Naive thymus-derived CD8-positive, alpha-beta T cell (primary cell): ENCODE results near the gene ZSCAN2. TPM values are rescaled to one million over a fixed set of nuclear protein-coding genes. Genes with fewer than 3 reads are reported as not detected.

Experiments
- ATAC-seq, 2 donors: fragments of 150-1000 bp; cut with Tn5 transposase in 1 of 2; sonication (Bioruptor Pico), chemical (Tn5 transposase) in 1 of 2; 1 replicate in 1 of 2; 2 replicates in 1 of 2; pipeline ENCODE4 v1.10.0; 2021; ENCODE audit warnings: mild to moderate bottlenecking in 2 of 2, moderate library complexity in 2 of 2
- POLR2A ChIA-PET: fragments of 350-600 bp; sonication (Branson Sonifier 250); formaldehyde crosslinking; loops from one replicate; lab custom pipeline; 2021; ENCODE audit warnings: antibody characterized with exemption; lab: Charles Lee
- DNase-seq, 10 donors: peaks; one replicate each; pipeline versions ENCODE4 v3.0.0 to v3.0.0-alpha.2; 2020 to 2022
- H3K27ac Mint-ChIP-seq, 10 donors: one replicate each; pipeline ENCODE4 v1.8.0; 2020 to 2022; ENCODE audit warnings: mild to moderate bottlenecking in 10 of 10, mixed read lengths in 10 of 10, moderate library complexity in 4 of 10, inconsistent platforms in 1 of 10
- H3K27me3 Mint-ChIP-seq, 5 donors: one replicate each; pipeline ENCODE4 v1.8.0; 2021 to 2022; ENCODE audit warnings: mixed read lengths in 5 of 5
- H3K36me3 Mint-ChIP-seq, 3 donors: one replicate each; pipeline ENCODE4 v1.8.0; 2020 to 2022; ENCODE audit warnings: mixed read lengths in 3 of 3, mild to moderate bottlenecking in 2 of 3, inconsistent platforms in 1 of 3
- H3K4me1 Mint-ChIP-seq, 4 donors: one replicate each; pipeline ENCODE4 v1.8.0; 2021 to 2022; ENCODE audit warnings: mixed read lengths in 4 of 4
- H3K4me3 Mint-ChIP-seq, 10 donors: one replicate each; pipeline ENCODE4 v1.8.0; 2020 to 2022; ENCODE audit warnings: mild to moderate bottlenecking in 10 of 10, mixed read lengths in 10 of 10, moderate library complexity in 6 of 10, inconsistent platforms in 1 of 10
- H3K9me3 Mint-ChIP-seq, 9 donors: one replicate each; pipeline ENCODE4 v1.8.0; 2020 to 2022; ENCODE audit warnings: mixed read lengths in 9 of 9, mild to moderate bottlenecking in 3 of 9, inconsistent platforms in 1 of 9, moderate library complexity in 1 of 9
- polyA plus RNA-seq, 3 donors: library from polyadenylated mRNA; unstranded; fragments of 300-500 nt; fragmentation: Illumina TruSeq; gene quantifications; one replicate each; pipeline ENCODE4 v1.2.3, GENCODE V29; 2021
- total RNA-seq, 8 experiments: library from RNA in 2 of 8; stranded (reverse) in 2 of 8; gene quantifications; one replicate each; pipeline ENCODE4 v1.2.3 and lab custom pipeline; 2021 to 2026

The ZSCAN2 gene
- total and polyA plus RNA-seq, 5 experiments from 2014 or later, result 5.1 to 13.6 (median 10.1) TPM

DNA sequence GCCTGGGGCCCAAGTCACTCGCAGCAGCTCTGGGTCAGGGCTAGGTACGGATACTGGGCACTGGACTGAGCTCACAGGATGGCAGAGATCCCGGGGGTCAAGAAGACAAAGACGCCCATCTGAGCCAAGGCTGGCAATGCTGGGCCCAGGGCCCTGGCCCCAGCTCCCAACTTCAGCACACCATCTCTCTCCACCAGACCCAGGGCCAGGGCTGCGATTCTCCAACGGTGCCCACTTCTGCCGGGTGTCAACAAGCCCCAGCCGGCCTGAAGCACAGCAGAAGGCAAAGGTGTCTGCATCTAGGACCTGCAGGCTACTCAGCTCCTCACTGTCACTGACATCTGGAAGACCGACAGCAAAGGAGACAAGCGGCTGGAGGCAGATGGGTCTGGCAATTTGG lies 44.7 kb downstream of the ZSCAN2 start:
- DNase-seq (no peak), ATAC-seq (no peak)
- Mint-ChIP-seq H3K4me1 (peaks cover 9 to 22% (median 16%) of the 10 kb centered on the region in 4 donors), H3K27ac (peak overlapping the region in 5 of 10 donors; percentile 7 to 73 (median 44)), H3K27me3 (no peaks in the 10 kb centered on the region), H3K9me3 (no peaks in the 10 kb centered on the region), H3K4me3 (no peak overlapping the region), H3K36me3 (peaks cover 12 to 89% (median 12%) of the 10 kb centered on the region in 3 donors)
- POLR2A ChIA-PET, result interaction anchor here (0.8 to 2.7 kb wide), 4 partner anchors 8 to 11 kb away, joined by 3 to 12 read pairs (median 6); partner anchors contain the start of gene WDR73

DNA sequence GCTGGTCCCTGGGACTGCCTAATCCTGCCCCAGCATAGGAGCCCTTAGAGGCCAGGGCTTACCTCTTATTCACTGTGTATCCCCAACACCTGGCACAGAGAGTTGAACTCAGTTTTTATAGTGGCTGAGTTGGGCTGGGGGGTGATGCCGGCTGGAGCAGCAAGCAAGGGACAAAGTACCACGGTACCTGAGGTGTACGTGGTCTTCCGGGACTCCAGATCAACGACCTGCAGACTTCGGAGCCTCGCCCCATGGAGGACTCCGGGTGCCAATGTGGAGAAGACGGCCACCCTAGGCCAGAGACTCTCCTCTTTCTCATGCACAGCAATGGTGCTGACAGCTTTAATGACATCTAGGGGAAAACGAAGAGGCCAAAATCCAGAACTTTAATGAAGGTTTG lies 45.2 kb downstream of the ZSCAN2 start:
- Mint-ChIP-seq H3K4me3 (no peak overlapping the region), H3K4me1 (peaks cover 7 to 21% (median 15%) of the 10 kb centered on the region in 4 donors), H3K27me3 (no peaks in the 10 kb centered on the region), H3K27ac (peak overlapping the region in 3 of 10 donors; percentile 40 to 79 (median 71)), H3K36me3 (peaks cover 10 to 85% (median 12%) of the 10 kb centered on the region in 3 donors), H3K9me3 (no peaks in the 10 kb centered on the region)
- POLR2A ChIA-PET, result interaction anchor here (1.3 to 2.7 kb wide), 2 partner anchors 9 to 12 kb away, joined by 3 to 12 read pairs; no protein-coding TSS in a partner anchor
- ATAC-seq (no peak), DNase-seq (no peak)

DNA sequence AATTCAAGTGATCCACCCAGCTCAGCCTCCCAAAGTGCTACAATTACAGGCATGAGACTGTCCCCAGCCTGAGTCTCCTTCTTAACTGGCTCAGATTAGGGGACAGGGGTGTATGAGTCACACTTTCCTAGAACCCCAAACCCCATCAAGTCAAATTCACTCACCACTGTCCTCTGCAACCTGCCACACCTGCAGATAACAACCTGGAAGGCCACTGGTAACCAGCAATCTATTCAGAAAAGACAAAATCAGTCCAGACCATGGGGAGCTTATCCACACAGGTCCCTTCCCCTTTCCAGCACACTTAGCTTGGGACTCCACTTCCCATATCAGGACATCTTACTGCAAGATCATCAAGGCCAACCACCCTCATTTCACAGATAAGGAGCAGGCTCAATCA lies 46.9 kb downstream of the ZSCAN2 start:
- POLR2A ChIA-PET, result interaction anchor here (0.6 to 1.4 kb wide), 4 partner anchors 13 to 190 kb away, joined by 3 to 4 read pairs (median 3); no protein-coding TSS in a partner anchor
- DNase-seq, result no peak
- peaks cover 17 to 33% (median 26%) of the 10 kb centered on the region in 4 donors for H3K4me1 Mint-ChIP-seq
- H3K9me3 Mint-ChIP-seq, result no peaks in the 10 kb centered on the region
- no peaks in the 10 kb centered on the region for H3K27me3 Mint-ChIP-seq
- ATAC-seq, result no peak
- peak overlapping the region in 8 of 10 donors; percentile 34 to 87 (median 71) for H3K27ac Mint-ChIP-seq
- H3K4me3 Mint-ChIP-seq, result no peak overlapping the region
- peaks cover 12 to 87% (median 12%) of the 10 kb centered on the region in 3 donors for H3K36me3 Mint-ChIP-seq

DNA sequence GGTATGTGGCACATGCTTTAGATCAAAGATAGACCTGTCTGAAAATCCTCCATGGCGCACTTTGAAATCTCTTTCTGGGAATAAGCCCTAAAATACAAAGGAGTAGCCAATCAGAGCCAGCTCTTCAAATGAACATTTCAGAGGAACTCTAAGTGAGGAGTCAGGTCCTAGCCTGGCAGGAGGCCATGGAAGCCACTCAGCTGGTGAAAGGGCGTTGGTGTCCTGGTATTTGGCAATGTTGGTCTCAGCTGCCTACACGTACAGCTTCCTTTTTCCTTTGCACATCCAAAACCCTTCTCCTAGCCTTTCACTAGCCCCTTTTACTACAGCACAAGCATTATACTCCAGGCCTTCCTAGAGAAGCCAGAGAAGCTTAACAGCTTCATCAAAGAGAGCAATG lies 47.7 kb downstream of the ZSCAN2 start:
- Mint-ChIP-seq H3K36me3 (peaks cover 7 to 79% (median 12%) of the 10 kb centered on the region in 3 donors), H3K27me3 (no peaks in the 10 kb centered on the region), H3K27ac (peak overlapping the region in 9 of 10 donors; percentile 15 to 75 (median 66)), H3K9me3 (no peaks in the 10 kb centered on the region), H3K4me3 (no peak overlapping the region), H3K4me1 (peaks cover 21 to 42% (median 27%) of the 10 kb centered on the region in 4 donors)
- ATAC-seq (no peak), DNase-seq (no peak)
- POLR2A ChIA-PET, result interaction anchor here (0.6 to 2.3 kb wide), 3 partner anchors 14 to 190 kb away, joined by 3 to 11 read pairs (median 4); no protein-coding TSS in a partner anchor

DNA sequence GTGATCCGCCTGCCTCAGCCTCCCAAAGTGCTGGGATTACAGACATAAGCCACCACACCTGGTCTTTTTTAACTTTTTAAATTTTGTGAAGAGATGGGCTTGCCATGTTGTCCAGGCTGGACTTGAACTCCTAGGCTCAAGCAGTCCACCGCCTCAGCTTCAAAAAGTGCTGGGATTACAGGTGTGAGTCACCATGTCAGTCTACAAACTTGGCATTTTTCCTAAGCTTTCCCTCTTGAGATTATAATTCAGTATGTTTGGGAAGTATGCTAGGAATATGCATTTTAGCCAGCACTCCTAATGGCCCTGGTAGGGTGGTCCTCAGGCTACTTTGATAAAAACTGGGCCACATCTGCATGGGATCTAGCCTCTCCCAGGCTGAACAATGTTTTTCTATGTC lies 48.9 kb downstream of the ZSCAN2 start:
- peaks cover 7 to 70% (median 11%) of the 10 kb centered on the region in 3 donors for H3K36me3 Mint-ChIP-seq
- ATAC-seq (no peak), DNase-seq (no peak)
- no peaks in the 10 kb centered on the region for H3K9me3 Mint-ChIP-seq
- H3K4me3 Mint-ChIP-seq, result peak overlapping the region in 1 of 10 donors; percentile 58
- POLR2A ChIA-PET, result interaction anchor here (2.3 kb wide), 1 partner anchor 15 kb away, joined by 11 read pairs; no protein-coding TSS in a partner anchor
- H3K27me3 Mint-ChIP-seq, result no peaks in the 10 kb centered on the region
- peaks cover 24 to 48% (median 32%) of the 10 kb centered on the region in 4 donors for H3K4me1 Mint-ChIP-seq
- peak overlapping the region in 7 of 10 donors; percentile 48 to 77 (median 59) for H3K27ac Mint-ChIP-seq

DNA sequence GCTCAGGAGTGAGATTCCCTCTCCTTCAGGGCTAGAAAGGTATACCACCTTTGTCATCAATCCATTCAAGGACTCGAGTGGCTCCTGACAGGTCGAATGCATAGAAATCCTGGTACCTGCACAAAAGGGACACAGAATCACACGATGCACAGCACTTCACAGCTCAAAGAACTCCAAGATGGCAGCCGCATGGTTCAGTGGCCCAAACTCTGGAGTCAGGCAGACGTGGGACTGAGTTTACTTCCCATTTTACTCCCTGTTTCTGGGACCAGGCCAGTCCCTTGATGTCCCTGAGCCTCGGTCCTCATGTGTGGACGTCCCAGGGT lies 52.7 kb downstream of the ZSCAN2 start:
- DNase-seq, result no peak
- Mint-ChIP-seq H3K27ac (peak overlapping the region; percentile 90 to 99 (median 98)), H3K36me3 (peaks cover 4 to 33% (median 7%) of the 10 kb centered on the region in 3 donors), H3K4me1 (peaks cover 22 to 57% (median 43%) of the 10 kb centered on the region in 4 donors), H3K4me3 (peak overlapping the region; percentile 95 to 99 (median 98)), H3K27me3 (no peaks in the 10 kb centered on the region), H3K9me3 (no peaks in the 10 kb centered on the region)
- no peak for ATAC-seq
- POLR2A ChIA-PET, result interaction anchor here (0.7 to 8.6 kb wide), 17 partner anchors 9 to 327 kb away, joined by 3 to 127 read pairs (median 10); partner anchors contain the start of genes SEC11A and ZSCAN2

DNA sequence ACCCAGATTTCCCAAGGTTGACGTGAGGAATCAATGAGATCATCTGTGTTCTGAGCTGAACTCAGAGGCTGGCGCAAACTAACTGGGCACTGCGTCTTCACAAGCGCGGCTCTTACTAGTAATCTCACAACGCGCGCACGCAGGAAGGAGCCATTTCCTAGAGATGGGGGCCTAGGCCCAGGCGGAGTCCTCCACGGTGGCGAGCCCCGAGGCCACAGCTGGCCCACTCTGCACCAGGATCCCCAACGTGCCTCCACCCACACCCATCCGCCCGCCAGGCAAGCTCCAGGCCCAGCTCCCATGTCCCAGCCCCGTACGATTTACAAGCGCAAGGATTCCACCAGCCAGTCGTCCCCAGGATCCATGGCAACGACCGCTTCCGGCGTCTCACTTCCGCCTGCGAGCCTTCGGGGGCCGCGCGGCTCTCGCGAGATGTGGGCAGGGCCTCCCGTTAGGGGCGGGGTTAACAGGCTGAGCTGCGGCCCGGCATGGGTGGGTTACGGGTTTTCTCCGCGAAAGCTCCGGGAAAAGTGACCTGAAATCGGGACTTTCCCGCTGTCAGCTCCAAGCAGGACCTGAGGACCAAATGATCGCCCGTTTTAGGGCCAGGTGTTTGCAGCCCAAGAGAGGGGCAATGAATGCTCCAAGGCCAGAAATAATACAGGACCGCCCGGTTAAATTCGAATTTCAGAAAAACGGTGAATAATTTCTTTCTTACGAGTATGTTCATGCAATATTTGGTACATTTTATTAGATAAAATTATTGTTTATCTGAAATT lies 53.3 kb downstream of the ZSCAN2 start, which contains the start of gene WDR73:
TSS of gene WDR73 (minus strand) at position 374 of the 779 bp plus-strand sequence. CDS start at position 365, 9 bp downstream.
- Mint-ChIP-seq H3K27ac (peak within 1 kb of the TSS; percentile 90 to 99 (median 98)), H3K9me3 (no peaks in the 10 kb centered on the region), H3K27me3 (no peaks in the 10 kb centered on the region), H3K4me1 (peaks cover 17 to 57% (median 43%) of the 10 kb centered on the region in 4 donors), H3K4me3 (peak within 1 kb of the TSS; percentile 95 to 99 (median 98)), H3K36me3 (peaks cover 2 to 28% (median 5%) of the 10 kb centered on the region in 3 donors)
- POLR2A ChIA-PET, result interaction anchor here (0.9 to 8.6 kb wide), 15 partner anchors 10 to 327 kb away, joined by 3 to 127 read pairs (median 11); partner anchors contain the start of genes SEC11A and ZSCAN2
- peak; percentile 71 to 79 for ATAC-seq
- DNase-seq, result peak; percentile 94 to 98 (median 98)

DNA sequence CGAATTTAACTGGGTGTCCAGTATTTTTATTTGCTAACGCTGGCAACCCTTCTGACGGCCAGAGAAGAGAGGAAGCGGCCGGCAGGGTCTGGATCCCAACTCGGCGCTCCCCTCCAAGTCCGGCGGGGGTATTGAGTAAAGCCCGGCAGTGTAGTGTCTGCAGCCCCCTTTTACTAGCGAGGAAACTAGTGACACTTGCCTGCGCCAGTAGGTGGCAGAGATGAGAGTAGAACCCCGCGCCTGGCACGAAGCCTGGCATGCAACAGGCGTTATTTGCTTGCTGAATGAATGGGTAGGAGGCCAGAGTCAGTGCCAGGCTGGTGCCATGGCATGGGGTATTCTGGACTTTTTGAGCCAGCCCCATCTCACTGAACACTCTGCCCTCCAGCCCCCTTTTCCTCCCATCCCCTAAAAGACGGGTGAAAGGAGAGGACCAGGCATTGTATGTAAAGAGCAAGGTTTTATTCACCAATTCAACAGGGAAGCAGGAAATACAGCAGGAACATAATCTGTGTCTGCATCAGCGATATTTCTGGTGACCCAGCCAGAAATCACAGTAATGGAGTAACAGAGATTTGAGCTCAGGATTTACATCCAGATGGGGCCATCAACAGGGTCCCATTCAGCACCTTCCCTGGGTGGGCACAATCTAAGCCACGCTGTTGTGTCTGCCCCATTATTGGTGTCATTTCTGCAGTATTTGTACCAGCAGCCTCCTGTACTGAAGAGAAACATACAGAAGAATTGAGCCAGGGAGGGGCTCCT lies 54.1 kb downstream of the ZSCAN2 start:
- peak; percentile 50 for ATAC-seq
- POLR2A ChIA-PET, result interaction anchor here (0.9 to 8.6 kb wide), 17 partner anchors 10 to 326 kb away, joined by 3 to 127 read pairs (median 10); partner anchors contain the start of genes SEC11A and ZSCAN2
- Mint-ChIP-seq H3K9me3 (no peaks in the 10 kb centered on the region), H3K36me3 (peaks cover 0 to 21% (median 4%) of the 10 kb centered on the region in 3 donors), H3K4me1 (peaks cover 17 to 60% (median 45%) of the 10 kb centered on the region in 4 donors), H3K27me3 (no peaks in the 10 kb centered on the region), H3K4me3 (peak overlapping the region; percentile 95 to 99 (median 98)), H3K27ac (peak overlapping the region; percentile 32 to 99 (median 94))
- DNase-seq, result peak; percentile 64 to 87 (median 74)

DNA sequence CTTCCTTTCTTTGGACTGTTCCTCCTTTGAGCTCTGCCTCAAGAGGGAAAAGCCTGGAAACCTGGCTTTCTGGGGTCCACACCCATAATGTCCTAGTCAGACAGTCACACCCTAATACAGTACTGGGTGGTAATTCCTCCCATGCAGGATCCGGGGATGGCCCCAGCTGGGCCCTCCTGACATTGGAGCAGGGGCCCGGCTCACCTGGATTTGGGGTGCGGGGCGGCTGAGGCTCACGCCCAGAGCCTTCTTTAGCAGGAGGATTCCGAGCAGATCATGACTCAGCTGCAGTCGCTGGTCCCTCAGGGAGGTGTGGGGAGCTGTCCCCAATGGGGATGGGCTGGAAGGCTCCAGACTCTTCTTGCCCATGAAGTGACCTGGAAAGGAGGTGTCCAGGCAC lies 56.2 kb downstream of the ZSCAN2 start:
- Mint-ChIP-seq H3K27me3 (no peaks in the 10 kb centered on the region), H3K4me1 (peaks cover 15 to 51% (median 39%) of the 10 kb centered on the region in 4 donors), H3K9me3 (no peaks in the 10 kb centered on the region), H3K36me3 (peaks cover 0 to 5% (median 0%) of the 10 kb centered on the region in 3 donors), H3K4me3 (peak overlapping the region; percentile 45 to 79 (median 68)), H3K27ac (peak overlapping the region in 2 of 10 donors; percentile 45 to 48)
- ATAC-seq (no peak), DNase-seq (no peak)
- POLR2A ChIA-PET, result interaction anchor here (5.9 to 8.6 kb wide), 3 partner anchors 23 to 90 kb away, joined by 37 to 127 read pairs (median 71); partner anchors contain the start of gene SEC11A

DNA sequence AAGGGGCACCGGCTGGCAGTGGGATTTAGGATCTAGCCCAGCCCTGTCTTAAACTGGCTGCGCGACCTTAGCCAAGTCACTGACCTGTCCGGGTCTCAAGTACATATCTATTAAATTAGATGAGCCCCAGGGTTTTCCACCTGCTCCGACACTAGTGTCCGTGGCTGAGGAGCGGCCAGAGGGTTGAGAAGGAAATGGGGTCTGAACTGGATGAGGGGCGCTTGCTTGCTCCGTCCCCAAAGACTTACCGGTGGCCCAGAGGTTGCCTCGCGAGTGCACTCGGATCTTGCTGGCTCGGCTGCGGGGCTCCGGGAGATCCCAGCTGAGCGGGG lies 56.9 kb downstream of the ZSCAN2 start:
- DNase-seq, result no peak
- Mint-ChIP-seq H3K9me3 (no peaks in the 10 kb centered on the region), H3K4me1 (peaks cover 10 to 44% (median 33%) of the 10 kb centered on the region in 4 donors), H3K36me3 (no peaks in the 10 kb centered on the region), H3K4me3 (peak overlapping the region; percentile 55 to 79 (median 72)), H3K27me3 (no peaks in the 10 kb centered on the region), H3K27ac (peak overlapping the region in 7 of 10 donors; percentile 19 to 65 (median 56))
- no peak for ATAC-seq
- POLR2A ChIA-PET, result interaction anchor here (0.6 to 8.6 kb wide), 6 partner anchors 16 to 92 kb away, joined by 3 to 127 read pairs (median 25); partner anchors contain the start of gene SEC11A

DNA sequence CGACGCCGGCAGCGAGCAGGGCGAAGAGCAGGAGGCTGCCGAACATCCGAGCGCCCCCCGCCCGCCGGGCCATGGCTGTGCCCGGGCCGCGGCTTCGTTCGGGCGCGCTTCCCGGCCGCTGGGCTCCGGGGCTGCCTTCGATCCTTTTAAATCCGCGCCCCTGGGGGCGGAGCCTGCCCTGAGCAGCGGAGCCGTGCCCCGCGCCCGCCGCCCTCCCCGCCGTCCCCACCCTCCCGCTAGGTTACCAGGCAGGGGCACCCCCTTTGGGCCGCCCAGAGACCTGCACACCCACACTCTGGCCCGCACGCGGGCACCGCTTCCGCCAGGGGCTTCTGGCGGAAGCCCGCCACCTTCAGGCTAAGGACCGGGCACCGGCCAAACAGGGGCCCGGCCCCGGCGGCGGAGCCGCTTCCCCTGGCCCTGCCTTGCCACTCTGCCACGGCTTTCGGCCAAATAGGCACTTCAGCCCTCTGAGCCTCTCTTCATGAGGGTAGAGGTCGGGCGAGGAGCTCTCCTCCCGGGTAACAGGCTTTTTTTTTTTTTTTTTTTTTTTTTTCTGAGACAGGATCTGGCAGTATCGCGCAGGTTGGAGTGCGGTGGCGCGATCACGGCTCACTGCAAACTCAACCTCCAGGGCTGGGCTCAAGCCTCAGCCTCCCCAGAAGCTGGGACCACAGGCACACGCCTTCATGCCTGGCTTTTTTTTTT lies 57.4 kb downstream of the ZSCAN2 start, which contains the start of gene NMB:
TSS of gene NMB (minus strand) at position 120 of the 708 bp plus-strand sequence. CDS start at position 73, 47 bp downstream.
- no peaks in the 10 kb centered on the region for H3K27me3 Mint-ChIP-seq
- peak within 1 kb of the TSS; percentile 64 to 88 (median 82) for H3K4me3 Mint-ChIP-seq
- ATAC-seq (peak; percentile 72 to 73), DNase-seq (peak; percentile 74 to 91 (median 84))
- peak within 1 kb of the TSS; percentile 53 to 89 (median 75) for H3K27ac Mint-ChIP-seq
- H3K36me3 Mint-ChIP-seq, result no peaks in the 10 kb centered on the region
- POLR2A ChIA-PET, result interaction anchor here (0.5 to 8.6 kb wide), 22 partner anchors 10 to 943 kb away, joined by 3 to 127 read pairs (median 4); partner anchors contain the start of gene SEC11A
- peaks cover 10 to 39% (median 32%) of the 10 kb centered on the region in 4 donors for H3K4me1 Mint-ChIP-seq
- H3K9me3 Mint-ChIP-seq, result no peaks in the 10 kb centered on the region
